GM19238 (cell line): ENCODE data around the gene GNAO1.

Experiments
- DNase-seq: peaks from one replicate; pipeline ENCODE4 v3.0.0; 2011; ENCODE audit warnings: low spot score; ENCODE audit not compliant: insufficient read length

GNAO1 gene

DNA sequence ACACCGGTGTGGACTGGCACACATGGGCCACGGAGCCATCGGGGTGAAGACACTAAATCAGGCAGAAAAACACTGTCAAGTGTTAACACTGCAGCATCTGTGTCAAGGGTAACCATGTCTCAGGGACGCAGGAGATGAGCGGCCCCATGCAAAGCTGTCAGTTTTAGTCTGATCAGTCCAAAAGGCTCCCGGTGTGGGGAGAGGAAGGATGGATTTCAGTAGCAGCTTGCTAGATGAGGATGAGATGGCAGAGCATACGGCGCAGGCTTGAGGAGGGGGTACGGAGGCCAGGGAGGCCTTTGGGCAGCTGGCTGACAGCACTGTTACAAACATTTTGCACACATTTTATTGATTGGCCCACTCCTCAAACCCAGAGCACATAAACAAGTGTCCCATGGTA lies 98.1 kb downstream of the GNAO1 start:
- DNase-seq: no peak

DNA sequence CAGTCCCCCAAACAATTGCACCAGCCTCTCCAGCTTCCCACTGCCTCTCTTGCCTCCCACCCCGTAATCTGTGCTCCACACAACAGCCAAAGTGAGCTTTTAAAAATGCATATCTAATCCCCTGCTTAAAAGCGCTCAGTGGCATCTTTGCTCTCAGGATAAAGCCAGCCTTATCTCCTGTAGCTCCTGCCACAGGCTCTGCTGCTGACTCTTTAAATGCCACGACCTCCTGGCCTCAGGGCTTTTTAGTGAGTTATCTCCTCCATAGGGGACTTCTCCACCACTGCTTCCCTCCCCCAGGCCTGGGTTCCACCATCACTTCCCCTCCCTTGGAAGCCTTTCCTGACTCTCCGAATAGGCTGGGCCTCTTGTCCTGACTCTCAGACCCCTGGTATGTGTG lies 98.6 kb downstream of the GNAO1 start:
- no peak for DNase-seq

DNA sequence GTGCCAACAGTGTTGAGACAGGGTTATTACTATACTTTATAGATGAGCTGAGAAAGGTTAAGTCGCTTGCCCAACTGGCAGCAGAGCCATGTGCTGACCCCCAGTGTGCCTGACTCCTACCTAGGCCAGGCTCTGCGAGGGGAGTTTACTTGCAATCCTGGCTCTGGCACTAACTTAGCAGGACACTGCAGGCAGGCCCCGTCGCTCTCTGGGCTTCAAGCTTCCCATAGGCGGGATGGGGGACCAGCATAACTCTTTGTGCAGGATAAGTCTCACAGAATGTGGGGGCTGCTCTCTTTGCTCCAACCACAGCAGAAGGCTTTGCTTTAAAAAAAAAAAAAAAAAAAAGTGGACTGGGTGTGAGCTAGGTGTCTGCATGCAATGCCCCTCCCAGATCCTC lies 102.7 kb downstream of the GNAO1 start:
- DNase-seq: no peak

DNA sequence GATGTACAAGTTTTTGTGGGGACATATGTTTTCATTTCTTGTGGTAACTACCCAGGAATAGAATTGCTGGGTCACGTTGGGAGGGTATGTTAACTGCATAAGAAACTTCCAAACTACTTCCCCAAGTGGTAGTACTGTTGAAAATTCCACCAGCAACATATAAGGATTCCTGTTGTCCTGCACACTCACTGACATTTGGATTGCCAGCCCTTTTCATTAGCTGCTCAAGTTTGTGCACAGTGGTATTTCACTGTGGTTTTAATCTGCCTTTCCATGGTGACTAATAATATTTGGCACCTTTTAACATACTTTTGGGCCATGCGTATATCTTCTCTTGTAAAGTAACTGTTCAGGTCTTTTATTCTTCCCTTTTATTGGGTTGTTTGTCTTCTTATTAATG lies 103.3 kb downstream of the GNAO1 start:
- DNase-seq: no peak

DNA sequence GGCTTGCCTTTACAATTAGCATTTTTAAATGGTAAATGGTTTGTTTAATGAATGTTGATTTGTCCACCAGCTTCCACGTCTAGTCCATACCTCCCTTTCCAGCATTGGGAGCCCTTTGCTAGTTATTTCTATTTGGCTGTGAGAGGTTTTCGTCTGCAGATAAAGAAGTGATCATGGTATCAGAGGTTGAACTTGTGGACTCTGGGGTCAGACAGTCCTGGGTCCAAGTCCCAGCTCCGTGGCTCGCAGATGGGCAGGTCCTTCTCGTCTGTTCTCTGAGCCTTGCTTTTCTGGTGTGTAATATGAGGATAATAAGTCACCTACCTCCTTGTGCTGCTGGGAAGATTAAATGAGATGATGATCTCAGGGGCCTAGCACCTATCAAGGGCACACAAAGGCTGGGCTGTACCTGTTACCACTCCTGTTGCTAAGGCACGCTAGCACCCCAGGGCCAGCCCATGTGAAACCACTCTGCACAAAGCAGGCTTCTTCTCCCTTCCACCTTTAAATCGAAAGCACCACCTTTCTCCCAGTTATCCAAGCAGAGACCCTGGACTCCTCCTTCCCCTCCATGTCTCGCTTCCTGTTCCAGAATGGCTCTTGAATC lies 103.9 kb downstream of the GNAO1 start:
- no peak for DNase-seq

DNA sequence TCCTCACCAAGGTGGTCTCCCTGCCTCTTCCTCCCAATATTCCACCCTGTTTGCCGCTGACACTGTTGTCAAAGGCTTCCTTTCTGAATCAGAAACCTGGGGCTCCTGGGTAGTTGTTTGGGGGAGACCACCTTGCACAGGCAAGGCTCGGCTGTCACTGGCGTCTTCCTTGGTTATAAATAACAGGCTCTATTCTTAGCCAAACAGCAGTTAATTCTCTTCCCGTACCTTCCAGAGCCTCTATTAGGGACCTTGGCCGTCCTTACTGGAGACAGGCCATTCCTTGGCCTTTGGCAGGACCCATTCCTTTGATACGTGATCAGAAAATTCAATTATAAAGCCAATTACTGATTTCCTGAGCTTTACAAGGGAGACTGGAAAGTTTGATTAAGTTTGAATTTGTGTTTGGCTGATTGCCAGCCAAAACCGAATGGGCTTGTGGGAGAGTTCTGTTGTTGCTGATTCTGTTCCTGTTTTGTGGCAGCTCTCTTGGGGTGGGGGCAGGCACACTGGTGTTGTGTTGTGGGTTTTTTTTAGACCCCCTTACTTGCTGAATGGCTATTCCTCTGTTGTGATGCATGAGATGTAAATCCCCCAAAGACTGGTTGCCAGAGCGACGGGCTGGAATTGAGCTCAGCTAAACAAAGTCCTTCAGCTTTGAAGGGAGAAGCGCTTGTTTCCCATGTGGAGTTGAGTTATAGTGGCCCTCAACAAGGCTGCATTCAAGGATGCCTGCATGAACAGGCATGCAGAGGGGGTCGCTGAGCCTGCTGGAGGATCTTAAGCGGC lies 104.6 kb downstream of the GNAO1 start:
- no peak for DNase-seq

DNA sequence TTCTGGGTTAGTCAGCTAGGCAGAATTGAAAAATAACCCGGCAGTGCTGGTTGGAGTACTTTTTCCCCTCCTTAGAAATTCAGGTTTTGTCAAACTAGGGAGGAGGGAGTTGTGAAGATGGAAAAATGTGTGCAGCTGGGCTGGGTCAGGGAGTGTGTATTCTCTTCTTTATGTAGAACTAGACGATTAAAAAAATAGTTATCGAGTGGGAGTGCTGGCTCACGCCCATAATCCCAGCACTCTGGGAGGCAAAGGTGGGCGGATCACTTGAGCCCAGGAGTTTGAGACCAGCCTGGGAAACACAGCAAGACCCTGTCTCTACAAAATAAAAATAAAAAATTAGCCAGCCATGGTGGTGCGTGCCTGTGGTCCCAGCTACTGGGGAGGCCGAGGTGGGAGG lies 106.4 kb downstream of the GNAO1 start:
- DNase-seq: no peak

DNA sequence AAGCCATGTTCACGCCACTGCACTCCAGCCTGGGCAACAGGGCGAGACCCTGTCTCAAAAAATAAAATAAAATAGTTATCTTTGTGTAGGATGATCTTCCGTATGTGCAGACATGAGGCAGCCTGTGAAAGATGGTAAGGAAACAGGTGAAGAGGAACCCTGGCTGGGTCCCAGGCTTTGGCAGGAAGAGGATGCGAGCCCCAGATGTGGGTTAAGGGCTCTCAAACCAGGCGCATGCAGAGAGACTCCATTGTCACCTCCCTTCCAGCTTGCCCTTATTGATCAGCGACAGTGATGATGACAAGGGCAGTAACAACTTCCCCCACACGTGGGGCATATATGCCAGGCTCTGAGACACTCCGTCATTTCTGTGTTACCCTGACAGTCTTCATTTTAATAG lies 106.8 kb downstream of the GNAO1 start:
- no peak for DNase-seq

DNA sequence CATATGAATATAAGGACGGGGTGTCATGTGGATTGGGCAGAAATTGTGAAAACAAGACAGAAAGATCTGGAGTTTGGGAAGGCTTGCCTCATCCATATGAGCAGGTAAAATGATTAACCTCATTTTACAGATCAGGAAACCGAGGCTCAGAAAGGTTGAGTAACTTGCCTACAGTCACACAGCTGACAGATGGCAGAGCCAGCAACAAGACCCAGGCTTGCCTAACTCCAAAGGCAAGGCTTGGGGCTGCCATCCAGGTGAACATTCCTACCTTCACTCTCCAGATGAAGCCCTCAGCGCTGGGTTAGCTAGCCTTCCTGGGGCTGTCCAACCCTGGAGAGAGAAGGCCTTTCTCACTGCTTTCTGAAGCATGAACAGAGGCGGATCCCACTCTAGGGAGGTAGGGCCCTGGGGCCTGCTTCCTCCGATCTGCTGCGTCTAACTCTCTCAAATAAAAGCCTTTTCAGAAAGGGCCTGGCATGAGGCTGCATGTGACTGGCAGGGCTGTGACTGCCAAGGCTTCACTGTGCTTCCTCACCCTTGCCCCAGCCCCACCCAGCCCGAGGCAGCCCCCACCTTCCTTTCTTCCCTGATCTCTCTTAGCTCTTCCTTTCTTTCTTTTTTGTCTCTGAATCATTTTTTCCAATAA lies 107.8 kb downstream of the GNAO1 start:
- DNase-seq: no peak

DNA sequence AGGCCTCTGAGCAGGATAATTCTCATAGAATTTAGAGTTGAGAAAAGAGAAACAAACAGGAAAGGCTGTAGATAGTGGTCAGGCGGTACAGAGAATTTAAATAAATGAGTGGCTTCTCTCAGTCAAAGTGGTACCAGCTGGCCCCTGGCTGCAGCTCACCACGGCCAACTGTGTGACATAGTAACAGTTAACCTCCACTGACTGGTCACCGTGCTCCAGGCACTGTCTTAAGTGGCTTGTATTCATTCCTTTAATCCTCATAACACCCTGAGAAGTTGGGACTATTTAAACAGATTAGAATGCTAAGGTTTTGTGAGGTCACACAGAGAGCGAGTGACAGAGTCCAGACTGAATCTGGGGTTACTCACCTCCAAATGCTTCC lies 108.9 kb downstream of the GNAO1 start:
- no peak for DNase-seq

DNA sequence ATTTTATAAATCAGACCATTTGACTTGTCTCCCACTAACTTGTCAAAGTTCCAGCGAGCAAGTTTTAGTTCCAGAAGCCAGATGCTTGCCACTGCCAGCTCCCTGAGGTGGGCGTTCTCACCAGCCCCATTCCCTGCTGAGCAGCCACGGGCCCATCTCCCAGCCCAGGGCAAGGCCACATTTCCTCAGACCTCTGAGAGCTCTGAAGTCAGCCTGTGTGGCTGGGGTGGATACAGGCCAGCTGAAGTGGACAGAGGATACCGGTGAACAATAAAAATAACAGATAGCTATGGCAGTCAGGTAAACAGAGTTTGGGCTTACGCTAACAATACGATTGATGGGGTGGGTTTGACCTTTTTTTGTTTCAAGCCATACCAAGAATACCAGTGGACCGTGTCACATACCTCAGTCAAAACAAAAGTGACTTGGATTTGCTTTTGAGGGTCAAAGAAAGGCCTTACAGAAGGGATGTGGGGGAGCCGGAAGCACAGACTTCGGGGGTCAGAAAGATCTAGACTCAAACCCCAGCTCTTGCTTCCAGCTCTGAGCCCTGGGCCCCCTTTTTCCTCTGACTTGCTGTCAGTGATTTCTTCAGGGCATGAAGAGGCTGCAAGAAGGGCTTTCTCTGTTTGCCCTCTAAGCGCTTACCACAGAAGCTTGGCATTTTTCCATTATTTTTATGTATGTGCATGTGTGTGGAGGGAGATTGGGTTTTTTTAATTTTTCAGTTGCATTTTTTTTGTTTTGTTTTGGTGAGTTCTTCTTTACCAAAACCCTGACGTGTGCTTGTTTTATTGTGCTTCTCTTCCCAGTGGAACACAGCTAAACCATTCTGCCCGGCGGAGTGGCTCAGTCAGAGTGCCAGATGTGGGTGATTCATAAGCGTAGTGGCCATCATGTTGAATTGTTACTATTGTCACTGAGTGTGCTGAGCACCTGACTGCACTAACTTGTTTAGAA lies 109.9 kb downstream of the GNAO1 start:
- no peak for DNase-seq

DNA sequence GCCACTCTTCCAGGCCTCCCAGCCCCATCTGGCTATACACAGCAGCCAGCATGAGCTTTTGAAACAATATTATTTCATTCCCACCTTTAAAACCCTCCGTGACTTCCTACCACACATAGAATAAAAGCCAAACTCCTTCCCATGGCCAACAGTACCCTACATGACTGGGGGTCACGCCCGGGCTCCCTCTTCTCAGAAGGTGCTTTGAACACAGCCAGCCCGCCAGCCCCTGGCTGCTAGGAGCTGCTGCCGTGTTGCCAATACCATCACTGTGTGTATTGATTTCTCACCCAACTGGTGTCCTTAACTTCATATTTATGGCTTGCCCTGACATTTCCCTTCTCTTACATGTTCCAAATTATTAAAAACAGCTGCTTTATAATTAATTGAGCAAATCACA lies 111.2 kb downstream of the GNAO1 start:
- no peak for DNase-seq

DNA sequence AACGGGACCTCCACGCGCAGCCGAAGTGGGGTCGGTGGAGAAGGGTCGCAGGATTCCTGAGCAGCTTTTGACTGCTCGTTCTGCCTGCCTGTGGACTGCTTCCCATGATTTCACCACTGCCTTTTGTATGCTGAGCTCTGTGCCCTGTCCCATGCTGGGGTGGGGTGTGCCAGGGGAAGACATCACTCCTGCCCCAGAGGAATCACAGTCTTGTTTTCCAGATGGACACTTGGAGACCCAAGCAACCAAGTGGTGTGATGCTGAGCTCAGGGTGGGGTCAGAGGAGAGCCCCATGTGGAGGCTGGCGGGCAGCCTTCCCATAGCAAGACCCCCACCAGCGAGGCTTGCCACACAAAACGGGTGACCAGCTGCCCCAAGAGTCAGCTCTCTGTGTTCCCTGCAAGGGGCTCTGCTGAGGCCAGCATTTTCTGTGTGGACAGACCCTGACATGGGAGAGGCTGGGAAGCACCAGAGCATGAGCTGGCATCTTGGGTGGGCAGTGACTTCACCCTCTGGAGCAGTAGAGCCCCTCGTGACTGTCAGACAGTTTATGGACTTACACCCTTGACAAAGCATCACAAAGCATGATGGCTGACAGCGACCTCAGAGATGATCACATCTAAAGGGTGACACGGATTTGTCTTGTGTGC lies 111.9 kb downstream of the GNAO1 start:
- no peak for DNase-seq

DNA sequence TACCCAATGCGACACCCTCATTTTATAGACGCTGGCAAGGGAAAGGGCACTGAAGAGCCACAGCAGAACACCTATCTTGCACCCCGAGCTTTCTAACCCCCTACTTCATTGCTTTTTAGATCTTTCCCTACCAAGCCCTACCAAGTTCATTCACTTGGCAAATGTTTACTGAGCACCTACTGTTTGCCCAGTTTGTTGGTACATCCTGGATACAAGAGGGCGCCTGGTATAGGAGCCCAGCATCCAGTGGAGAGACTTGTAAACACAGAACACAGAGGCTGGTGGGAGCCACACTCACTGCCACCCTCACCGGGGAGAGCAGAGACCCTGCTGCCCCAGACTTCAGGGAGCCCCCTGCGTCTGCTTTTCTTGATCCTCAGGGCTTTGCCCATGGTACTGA lies 112.6 kb downstream of the GNAO1 start:
- no peak for DNase-seq

DNA sequence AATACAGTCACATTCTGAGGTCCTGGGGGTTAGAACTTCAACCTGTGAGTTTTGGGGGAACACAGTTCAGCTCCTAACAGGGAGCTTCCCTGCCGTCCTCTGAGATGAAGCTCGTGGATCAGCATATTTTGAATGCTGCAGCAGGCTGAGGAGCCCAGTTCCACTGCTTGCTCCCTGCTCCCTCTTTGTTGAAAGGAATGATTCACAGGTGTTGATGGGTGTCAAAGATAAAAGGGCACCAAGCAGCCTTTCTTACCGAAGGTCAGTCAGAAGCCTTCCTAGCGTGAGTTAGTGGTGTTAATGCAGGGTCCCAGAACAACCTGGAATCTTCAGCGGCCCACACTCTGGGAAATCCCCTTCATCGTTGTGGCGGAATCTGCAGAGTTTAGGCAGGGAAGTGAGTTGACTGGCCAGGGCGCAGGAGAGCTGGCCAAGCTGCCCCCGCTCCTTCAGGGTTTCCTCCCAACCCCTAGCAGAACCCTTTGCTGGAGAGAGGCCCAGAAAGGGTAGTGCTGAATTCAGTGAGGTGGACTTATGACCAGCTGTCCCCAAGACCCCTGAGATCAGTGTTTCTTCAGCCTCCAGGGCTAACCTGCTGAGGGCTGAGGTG lies 114.8 kb downstream of the GNAO1 start:
- DNase-seq: no peak

DNA sequence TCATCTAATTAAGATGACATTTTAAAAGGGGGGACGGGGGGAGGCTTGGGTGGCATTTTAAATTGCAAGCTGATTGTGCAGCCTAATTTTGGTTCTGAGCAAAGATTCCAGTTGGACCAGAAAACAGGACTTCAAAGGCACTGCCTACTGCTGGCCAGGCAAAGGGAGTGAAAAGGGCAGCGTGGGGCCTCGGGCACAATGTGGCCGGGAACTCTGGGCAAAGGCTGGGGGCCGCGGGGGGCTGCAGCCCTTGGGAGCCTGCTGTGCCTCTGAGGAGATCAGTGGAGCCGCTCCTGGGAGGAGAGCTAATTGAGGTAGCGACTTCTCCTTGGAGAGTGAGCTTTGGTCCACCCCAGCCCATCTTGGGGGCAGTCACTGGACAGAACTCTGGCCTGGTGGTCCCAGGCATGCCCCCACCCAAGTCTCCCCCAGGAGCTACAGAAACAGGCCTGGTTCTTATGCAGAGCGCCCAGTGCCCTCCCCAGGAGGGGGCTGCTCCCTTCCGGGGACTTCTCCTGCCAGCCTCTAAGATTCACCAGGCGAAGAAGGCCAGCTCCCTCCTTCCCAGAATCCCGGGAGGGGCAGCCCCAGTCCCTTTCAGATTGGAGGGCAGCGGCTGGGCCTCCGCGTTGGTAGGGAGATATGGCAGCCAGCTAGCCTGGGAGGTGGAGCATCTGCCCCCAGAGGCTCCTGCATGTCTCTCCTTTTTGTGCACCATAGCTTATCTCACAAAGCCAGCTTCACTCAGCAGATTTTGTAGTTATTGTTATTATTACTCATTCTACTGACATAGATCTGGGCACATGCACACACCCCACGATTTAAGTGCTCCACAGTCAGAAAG lies 115.6 kb downstream of the GNAO1 start:
- DNase-seq: no peak

DNA sequence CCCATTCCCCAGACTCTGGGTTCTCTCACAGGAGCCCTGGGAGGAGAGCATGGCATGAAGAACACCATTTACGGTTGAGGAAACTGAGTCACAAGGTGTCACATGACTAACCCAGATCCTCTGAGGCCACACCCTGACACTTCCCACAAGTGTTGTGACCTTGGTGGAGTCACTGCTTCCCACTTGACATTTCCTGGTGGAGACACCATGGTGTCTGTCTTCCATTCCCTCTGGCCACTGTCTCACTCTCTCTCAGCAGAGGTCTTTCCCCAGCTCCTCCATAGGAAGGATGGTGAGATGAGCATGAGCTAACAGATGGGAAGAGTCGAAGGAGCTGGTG lies 116.2 kb downstream of the GNAO1 start:
- DNase-seq: no peak

DNA sequence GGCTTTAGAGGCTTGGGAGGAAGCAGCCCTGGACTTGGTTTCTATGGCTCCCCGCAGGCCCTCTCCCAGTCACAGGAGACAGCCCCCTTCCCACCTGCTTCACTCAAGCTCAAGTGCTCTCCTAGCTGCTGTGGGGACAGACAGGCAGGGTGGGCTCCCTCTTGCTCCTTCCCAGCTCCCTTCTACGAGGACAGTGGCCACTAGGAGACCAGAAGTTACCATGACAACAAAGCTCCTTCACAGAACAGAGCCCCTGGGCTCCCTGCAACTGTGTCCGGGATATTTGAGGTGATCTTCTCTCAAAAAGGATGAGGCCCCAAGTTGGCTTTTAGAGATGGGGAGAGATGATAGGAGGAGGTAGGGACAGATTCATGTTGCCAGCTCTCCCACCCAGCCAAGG lies 117.7 kb downstream of the GNAO1 start:
- DNase-seq: no peak

DNA sequence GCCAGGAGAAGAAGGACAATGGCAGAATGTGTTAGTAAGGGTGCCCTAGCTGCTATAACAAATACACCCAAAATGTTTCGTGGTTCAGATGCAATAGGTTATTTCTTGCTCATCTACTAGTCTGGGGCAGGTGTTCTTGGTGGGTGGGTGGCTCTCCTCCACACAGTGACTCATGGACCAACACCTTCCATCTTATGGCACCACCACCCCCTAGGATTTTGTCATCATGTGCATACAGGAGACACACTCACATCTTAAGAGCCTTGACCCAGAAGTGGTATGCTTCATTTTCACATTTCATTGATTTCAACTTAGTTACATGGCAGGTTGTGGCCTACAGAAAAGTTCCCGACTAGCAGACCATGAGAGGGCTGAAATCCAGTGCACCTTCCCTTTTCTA lies 119.4 kb downstream of the GNAO1 start:
- no peak for DNase-seq
